NCI-H510A treated with DMSO at 0.1 percent for 48 hours (cell line): Measurements from ENCODE around the gene ZNF616.

ENCODE experiments used
- DNase-seq: peaks from one replicate; lab custom pipeline; 2025; lab: John Stamatoyannopoulos, UW

Gene ZNF616

DNA sequence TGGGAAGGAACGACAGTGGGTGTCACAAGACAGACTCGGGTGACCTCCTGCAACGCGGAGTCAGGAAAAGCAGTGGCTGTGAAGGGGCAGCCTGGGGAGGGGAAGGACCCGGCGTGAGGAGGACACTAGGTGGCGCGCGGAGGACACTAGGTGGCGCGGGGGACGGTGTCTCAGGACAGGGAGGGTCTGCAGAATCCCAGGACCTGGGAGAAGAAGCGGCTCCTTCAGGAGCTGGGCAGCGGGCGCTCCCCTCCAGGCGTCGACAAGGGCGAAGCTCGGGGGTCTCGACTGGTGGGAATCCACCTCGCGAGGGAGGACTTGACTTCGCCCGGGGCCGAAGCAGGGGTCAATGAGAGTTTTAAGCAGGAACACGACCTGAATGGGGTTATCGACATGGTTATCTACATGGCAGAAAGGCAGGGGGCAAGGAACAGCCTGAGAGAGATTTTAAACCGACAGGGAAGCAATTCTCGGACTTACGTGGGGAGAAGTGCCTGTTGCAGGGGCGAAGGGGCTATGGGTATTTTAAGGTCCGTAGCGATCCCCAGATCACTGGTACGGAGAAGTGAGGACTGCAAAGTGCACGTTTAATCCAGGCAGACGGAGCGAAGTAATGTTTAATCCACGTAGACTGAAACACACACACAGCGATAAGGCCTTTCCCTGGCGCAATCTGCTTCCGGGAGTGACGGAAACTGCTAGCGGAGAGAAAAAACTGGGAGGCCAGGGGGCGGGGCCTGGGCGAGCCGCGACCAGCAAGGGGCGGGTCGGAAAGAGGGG is at the start of gene ZNF616:
TSS of gene ZNF616 (minus strand) at position 687 of the 780 bp plus-strand sequence. CDS start 9,426 bp downstream, outside the sequence.
- peak; percentile 81 for DNase-seq

DNA sequence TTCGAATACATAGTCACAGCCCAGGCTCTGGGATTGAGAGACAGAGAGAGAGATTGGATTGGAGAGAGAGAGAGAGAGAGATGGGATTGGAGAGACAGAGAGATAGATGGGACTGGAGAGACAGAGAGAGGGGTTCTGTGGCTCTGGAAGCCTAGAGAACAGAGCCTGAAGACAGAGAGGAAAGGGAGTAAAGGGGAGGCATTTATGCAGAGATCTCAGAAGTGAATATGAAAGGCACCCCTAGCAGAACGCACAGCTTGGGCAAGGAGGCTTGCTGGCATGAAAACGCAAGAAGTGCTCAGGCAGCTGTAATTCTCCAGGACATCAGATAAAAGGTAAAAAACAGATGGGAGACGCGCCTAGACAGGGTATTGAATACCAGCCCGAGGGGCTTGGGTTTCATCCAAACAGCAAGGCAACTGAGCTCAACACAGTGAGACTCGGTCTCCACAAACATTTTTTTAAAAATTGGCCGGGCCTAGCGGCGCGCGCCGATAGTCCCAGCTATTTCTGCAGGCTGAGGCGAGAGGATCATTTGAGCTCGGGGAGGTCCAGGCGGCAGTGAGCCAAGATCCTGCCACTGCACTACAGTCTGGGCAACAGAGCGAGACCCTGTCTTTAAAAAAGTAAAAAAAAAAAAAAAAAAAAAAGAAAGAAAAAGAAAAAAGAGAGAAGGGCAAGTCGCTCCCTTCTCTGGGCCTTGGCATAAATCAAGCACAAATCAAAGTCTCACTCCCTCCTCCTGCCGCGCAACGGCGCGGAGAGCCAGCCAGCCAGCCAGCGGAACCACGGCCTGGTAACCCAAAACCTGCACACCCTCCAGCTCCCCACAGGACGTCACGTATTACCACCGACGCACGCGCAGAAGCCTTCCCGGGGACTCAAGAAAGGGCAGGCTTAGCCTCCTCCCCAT is 49.3 kb upstream of the ZNF616 start:
- no peak for DNase-seq

- no peak for DNase-seq
Observed at GRCh38 chr19:52187407-52187806, 47.7 kb upstream of the ZNF616 start.

DNA sequence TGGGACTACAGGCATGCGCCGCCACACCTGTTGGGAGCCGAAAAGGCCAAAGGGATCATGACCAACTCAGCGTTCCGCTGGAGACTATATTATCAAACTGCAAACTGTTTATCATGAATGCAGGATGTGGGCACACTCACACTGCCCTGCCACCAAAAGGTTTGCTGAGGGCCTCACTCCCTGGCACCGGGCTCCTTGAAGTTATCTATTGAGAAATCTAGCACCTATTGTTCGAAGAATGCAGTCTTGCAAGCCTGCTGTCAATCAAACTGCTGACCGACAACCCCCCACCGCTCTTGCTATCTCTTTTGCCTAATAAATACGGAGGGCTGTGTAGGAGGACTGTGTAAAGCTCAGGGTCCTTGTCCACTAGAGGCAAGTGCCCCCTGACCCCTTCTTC is 36.8 kb upstream of the ZNF616 start:
- no peak for DNase-seq

GRCh38 chr19:52172347-52172746 is 32.6 kb upstream of the ZNF616 start:
- DNase-seq: no peak

- no peak for DNase-seq
Observed at GRCh38 chr19:52171321-52172169, 31.8 kb upstream of the ZNF616 start, which contains the start of gene ZNF836. Gene ZNF836 (minus strand): TSS chr19:52171621. CDS start chr19:52168072, 3,549 bp downstream.

- DNase-seq: no peak
Observed at GRCh38 chr19:52170863-52171320, 31.2 kb upstream of the ZNF616 start.

GRCh38 chr19:52170304-52170703 is 30.6 kb upstream of the ZNF616 start:
- DNase-seq: no peak

DNA sequence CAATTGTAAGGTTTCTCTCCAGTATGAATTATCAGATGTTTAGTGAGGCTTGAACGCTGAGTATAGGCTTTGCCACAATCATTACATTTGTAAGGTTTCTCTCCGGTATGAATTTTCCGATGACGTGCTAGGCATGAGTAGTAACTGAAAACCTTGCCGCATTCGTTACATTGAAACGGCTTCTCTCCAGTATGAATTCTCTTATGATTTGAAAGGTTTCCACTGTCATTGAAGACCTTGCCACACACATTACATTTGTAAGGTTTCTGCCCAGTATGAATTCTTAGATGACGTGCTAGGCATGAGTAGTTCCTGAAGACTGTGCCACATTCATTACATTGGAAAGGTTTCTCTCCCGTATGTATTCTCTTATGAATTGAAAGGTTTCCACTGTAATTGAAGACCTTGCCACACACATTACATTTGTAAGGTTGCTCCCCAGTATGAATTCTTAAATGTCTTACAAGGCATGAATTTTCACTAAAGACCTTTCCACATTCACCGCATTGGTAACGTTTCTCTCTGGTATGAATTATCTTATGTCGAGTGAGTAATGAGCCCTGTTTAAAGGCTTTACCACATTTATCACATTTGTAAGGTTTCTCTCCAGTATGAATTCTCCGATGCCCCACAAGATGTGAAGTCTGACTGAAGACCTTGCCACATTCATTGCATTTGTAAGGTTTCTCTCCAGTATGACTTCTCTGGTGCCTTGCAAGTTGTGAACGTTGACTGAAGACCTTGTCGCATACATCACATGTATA is 16.0 kb upstream of the ZNF616 start:
- DNase-seq: no peak

DNA sequence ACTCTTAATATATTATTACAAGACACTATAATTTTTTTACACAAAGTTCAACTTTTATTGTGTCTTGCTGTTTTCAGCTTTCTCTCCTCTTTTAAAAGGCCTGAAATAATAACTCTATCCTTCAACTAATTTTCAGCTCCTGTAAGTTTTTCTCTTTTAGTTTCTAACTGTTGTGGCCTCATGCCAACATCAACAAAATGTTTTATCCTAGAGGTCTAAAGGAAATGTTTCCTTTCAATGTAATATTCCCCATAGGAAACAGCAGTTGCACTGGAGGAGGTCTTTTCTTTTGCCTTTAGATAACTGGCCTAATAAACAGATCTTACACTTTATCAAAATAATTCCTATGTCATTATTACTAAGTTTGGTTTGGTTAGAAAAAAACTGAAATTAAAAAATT is 8.5 kb upstream of the ZNF616 start:
- DNase-seq: no peak

GRCh38 chr19:52142001-52142595 is 2.4 kb upstream of the ZNF616 start:
- DNase-seq: no peak

GRCh38 chr19:52141203-52141602 is 1.5 kb upstream of the ZNF616 start:
- DNase-seq: no peak

- no peak for DNase-seq
Observed at GRCh38 chr19:52140032-52140710, 433 bp upstream of the ZNF616 start.

GRCh38 chr19:52138983-52139251 is 821 bp downstream of the ZNF616 start:
- peak; percentile 26 for DNase-seq

GRCh38 chr19:52138278-52138982 is 1.3 kb downstream of the ZNF616 start:
- no peak for DNase-seq

- no peak for DNase-seq
Observed at GRCh38 chr19:52120286-52120685, 19.5 kb downstream of the ZNF616 start.

DNA sequence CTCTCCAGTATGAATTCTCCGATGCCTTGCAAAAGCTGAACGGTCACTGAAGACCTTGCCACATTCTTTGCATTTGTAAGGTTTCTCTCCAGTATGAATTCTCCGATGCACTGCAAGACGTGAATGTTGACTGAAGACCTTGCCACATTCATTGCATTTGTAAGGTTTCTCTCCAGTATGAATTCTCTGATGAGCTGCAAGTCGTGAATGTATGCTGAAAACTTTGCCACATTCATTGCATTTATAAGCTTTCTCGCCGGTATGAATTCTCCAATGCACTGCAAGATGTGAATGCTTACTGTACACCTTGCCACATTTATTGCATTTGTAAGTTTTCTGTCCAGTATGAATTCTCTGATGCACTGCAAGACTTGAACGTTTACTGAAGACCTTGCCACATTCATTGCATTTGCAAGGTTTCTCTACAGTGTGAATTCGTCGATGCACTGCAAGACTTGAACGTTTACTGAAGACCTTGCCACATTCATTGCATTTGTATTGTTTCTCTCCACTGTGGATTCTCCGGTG is 24.1 kb downstream of the ZNF616 start:
- no peak for DNase-seq

GRCh38 chr19:52114691-52115090 is 25.0 kb downstream of the ZNF616 start:
- DNase-seq: no peak

GRCh38 chr19:52112624-52113023 is 27.1 kb downstream of the ZNF616 start:
- no peak for DNase-seq
